Osteoblast (primary cell): Measurements from ENCODE around the gene APOH. TPM values are rescaled to one million over a fixed set of nuclear protein-coding genes. Genes with fewer than 3 reads are reported as not detected.

Experiments used
- DNase-seq: peaks from one replicate; pipeline ENCODE4 v3.0.0; 2011; ENCODE audit warnings: low spot score, mixed read lengths; ENCODE audit not compliant: insufficient read length; ENCODE audit errors: missing footprints
- H2AFZ ChIP-seq: 2 replicates; pipeline ENCODE4 v1.6.0; 2011; ENCODE audit warnings: mild to moderate bottlenecking, low read length
- H3K27ac ChIP-seq: 2 replicates; pipeline ENCODE4 v1.5.1; 2011; ENCODE audit warnings: mild to moderate bottlenecking, low read depth, low read length, moderate library complexity
- H3K27me3 ChIP-seq: 2 replicates; pipeline ENCODE4 v1.6.0; 2012; ENCODE audit warnings: mild to moderate bottlenecking, control low read depth, inconsistent platforms, low read length, moderate library complexity; ENCODE audit not compliant: insufficient read depth
- H3K36me3 ChIP-seq: 2 replicates; pipeline ENCODE4 v1.5.1; 2011; ENCODE audit warnings: mild to moderate bottlenecking, low read length, control low read depth, moderate library complexity; ENCODE audit not compliant: insufficient read depth
- H3K4me1 ChIP-seq: 2 replicates; pipeline ENCODE4 v1.5.1; 2011; ENCODE audit warnings: mild to moderate bottlenecking, low read length, control low read depth, moderate library complexity; ENCODE audit not compliant: insufficient read depth
- H3K4me2 ChIP-seq: 2 replicates; pipeline ENCODE4 v1.6.0; 2011; ENCODE audit warnings: mild to moderate bottlenecking, low read length; ENCODE audit not compliant: insufficient read depth
- H3K4me3 ChIP-seq: fragments of 200-600 bp; sonication (generic); 3 replicates; pipeline ENCODE4 v1.5.1; 2012; ENCODE audit warnings: mild to moderate bottlenecking, low read length, inconsistent platforms; ENCODE audit not compliant: insufficient read depth
- H3K79me2 ChIP-seq: 2 replicates; pipeline ENCODE4 v1.6.0; 2012; ENCODE audit warnings: mild to moderate bottlenecking, low read length, control low read depth, inconsistent platforms; ENCODE audit not compliant: insufficient read depth
- H3K9me3 ChIP-seq: 2 replicates; pipeline ENCODE4 v1.5.1; 2011; ENCODE audit warnings: low read depth, low read length, control low read depth
- H4K20me1 ChIP-seq: 2 replicates; pipeline ENCODE4 v1.6.0; 2012; ENCODE audit warnings: mild to moderate bottlenecking, low read length, control low read depth; ENCODE audit not compliant: insufficient read depth
- CTCF ChIP-seq: IDR thresholded peaks from 2 replicates; pipeline ENCODE4 v1.5.1; 2011; ENCODE audit warnings: mild to moderate bottlenecking, low read depth, low read length, moderate library complexity; ENCODE audit errors: extremely low read depth
- total RNA-seq: library from RNA; depleted of rRNA; stranded (reverse); fragments of >200 nt; gene quantifications from 2 replicates; pipeline ENCODE4 v1.2.3, GENCODE V29; 2012

Gene APOH
- total RNA-seq, 1 donor = not detected

- Histone ChIP-seq H3K79me2 (no peaks in the 10 kb centered on the region), H3K27ac (no peak overlapping the region), H3K9me3 (no peaks in the 10 kb centered on the region), H3K4me2 (no peak overlapping the region), H4K20me1 (no peaks in the 10 kb centered on the region), H3K4me3 (no peak overlapping the region), H3K36me3 (no peaks in the 10 kb centered on the region), H2AFZ (no peak overlapping the region), H3K4me1 (peaks cover 5% of the 10 kb centered on the region), H3K27me3 (no peaks in the 10 kb centered on the region)
- TF ChIP-seq CTCF = no peak
- no peak for DNase-seq
Measured at GRCh38 chr17:66240013-66240412, 10.8 kb upstream of the APOH start.

- Histone ChIP-seq H3K36me3 (no peaks in the 10 kb centered on the region), H3K9me3 (no peaks in the 10 kb centered on the region), H3K4me3 (no peak overlapping the region), H2AFZ (no peak overlapping the region), H4K20me1 (no peaks in the 10 kb centered on the region), H3K4me2 (no peak overlapping the region), H3K79me2 (no peaks in the 10 kb centered on the region), H3K27me3 (no peaks in the 10 kb centered on the region), H3K27ac (no peak overlapping the region), H3K4me1 (peaks cover 2% of the 10 kb centered on the region)
- DNase-seq = no peak
- TF ChIP-seq CTCF = no peak
Measured at GRCh38 chr17:66235377-66235994, 6.3 kb upstream of the APOH start.

- Histone ChIP-seq H3K36me3 (no peaks in the 10 kb centered on the region), H3K4me1 (no peaks in the 10 kb centered on the region), H2AFZ (no peak overlapping the region), H3K4me3 (no peak overlapping the region), H3K79me2 (no peaks in the 10 kb centered on the region), H3K27ac (no peak overlapping the region), H4K20me1 (no peaks in the 10 kb centered on the region), H3K27me3 (no peaks in the 10 kb centered on the region), H3K4me2 (no peak overlapping the region), H3K9me3 (no peaks in the 10 kb centered on the region)
- no peak for TF ChIP-seq CTCF
- no peak for DNase-seq
Measured at GRCh38 chr17:66234611-66235010, 5.4 kb upstream of the APOH start.

- Histone ChIP-seq H3K9me3 (no peaks in the 10 kb centered on the region), H3K4me2 (no peak overlapping the region), H3K27ac (no peak overlapping the region), H2AFZ (no peak overlapping the region), H3K36me3 (no peaks in the 10 kb centered on the region), H3K79me2 (no peaks in the 10 kb centered on the region), H3K4me3 (no peak overlapping the region), H3K4me1 (no peaks in the 10 kb centered on the region), H3K27me3 (no peaks in the 10 kb centered on the region), H4K20me1 (no peaks in the 10 kb centered on the region)
- no peak for TF ChIP-seq CTCF
- no peak for DNase-seq
Measured at GRCh38 chr17:66233023-66233753, 4.0 kb upstream of the APOH start.
